Endodermal cell (in vitro differentiated cells): ENCODE results near the gene TRPM4. TPM values are rescaled to one million over a fixed set of nuclear protein-coding genes. Genes with fewer than 3 reads are reported as not detected.
A peak's percentile ranks its signal among the peaks of the same experiment; 100 is the strongest.

Experiments
- DNase-seq: peaks from one replicate; pipeline ENCODE4 v3.0.0-alpha.2; 2017
- H3K27ac ChIP-seq: 2 replicates; pipeline ENCODE4 v1.5.1; 2013; ENCODE audit warnings: mild to moderate bottlenecking, low read depth, low read length, moderate library complexity
- H3K27me3 ChIP-seq: 2 replicates; pipeline ENCODE4 v1.6.1; 2013; ENCODE audit warnings: mild to moderate bottlenecking, low read length, moderate library complexity; ENCODE audit not compliant: insufficient read depth, control insufficient read depth, poor library complexity, severe bottlenecking
- H3K36me3 ChIP-seq: 2 replicates; pipeline ENCODE4 v1.7.0; 2013; ENCODE audit warnings: mild to moderate bottlenecking, low read length, moderate library complexity; ENCODE audit not compliant: control insufficient read depth, insufficient read depth
- H3K4me1 ChIP-seq: one replicate; pipeline ENCODE4 v1.7.0; 2013; ENCODE audit warnings: low read length; ENCODE audit not compliant: control insufficient read depth, insufficient read depth
- H3K4me3 ChIP-seq: 2 replicates; pipeline ENCODE4 v1.5.1; 2013; ENCODE audit warnings: mild to moderate bottlenecking, low read length, moderate library complexity
- H3K9ac ChIP-seq: 2 replicates; pipeline ENCODE4 v1.6.1; 2013; ENCODE audit warnings: mild to moderate bottlenecking, low read length, moderate library complexity; ENCODE audit not compliant: poor library complexity, severe bottlenecking; ENCODE audit errors: extremely low read depth
- H3K9me3 ChIP-seq: 2 replicates; pipeline ENCODE4 v1.6.1; 2013; ENCODE audit warnings: mild to moderate bottlenecking, low read length, moderate library complexity; ENCODE audit not compliant: control insufficient read depth
- H3K27ac Mint-ChIP-seq: 2 replicates; pipeline ENCODE4 v1.8.0; 2020; ENCODE audit warnings: mixed read lengths
- H3K27me3 Mint-ChIP-seq: 2 replicates; pipeline ENCODE4 v1.8.0; 2021; ENCODE audit warnings: mild to moderate bottlenecking, mixed read lengths; ENCODE audit not compliant: insufficient read depth
- H3K36me3 Mint-ChIP-seq: 2 replicates; pipeline ENCODE4 v1.8.0; 2020; ENCODE audit warnings: low read depth, mixed read lengths
- H3K4me1 Mint-ChIP-seq: 2 replicates; pipeline ENCODE4 v1.8.0; 2020; ENCODE audit warnings: mixed read lengths
- H3K4me3 Mint-ChIP-seq: 2 replicates; pipeline ENCODE4 v1.8.0; 2020; ENCODE audit warnings: mild to moderate bottlenecking, moderate library complexity, mixed read lengths
- H3K9me3 Mint-ChIP-seq: 2 replicates; pipeline ENCODE4 v1.8.0; 2020; ENCODE audit warnings: mild to moderate bottlenecking, mixed read lengths
- CTCF ChIP-seq: fragments of 200-600 bp; sonication (generic); conservative IDR thresholded peaks from 2 replicates; pipeline ENCODE4 v1.5.0; 2021; ENCODE audit warnings: antibody characterized with exemption, mild to moderate bottlenecking
- WGBS, 2 experiments: methylation state at CpG; one replicate each; pipeline versions ENCODE4 v1.1.5 to v1.1.7; 2013; ENCODE audit warnings: missing lambda C conversion rate in 2 of 2, mixed read lengths in 1 of 2; ENCODE audit not compliant: insufficient coverage in 1 of 2, insufficient read length in 1 of 2; 5-methylcytosine and 5-hydroxymethylcytosine counted together
- total RNA-seq, 2 donors: library from RNA; stranded (reverse); fragmentation: NEBNext Ultra II Directional in 1 of 2; extraction: Animal tissue kit (Norgen Biotek cat#: 25700) in 1 of 2; gene quantifications; 2 replicates in 1 of 2; 3 replicates in 1 of 2; pipeline ENCODE4 v1.2.1, GENCODE V29; 2021

TRPM4 gene
- total RNA-seq, 2 donors from 2014 or later = 22.0 to 33.3 TPM

DNA sequence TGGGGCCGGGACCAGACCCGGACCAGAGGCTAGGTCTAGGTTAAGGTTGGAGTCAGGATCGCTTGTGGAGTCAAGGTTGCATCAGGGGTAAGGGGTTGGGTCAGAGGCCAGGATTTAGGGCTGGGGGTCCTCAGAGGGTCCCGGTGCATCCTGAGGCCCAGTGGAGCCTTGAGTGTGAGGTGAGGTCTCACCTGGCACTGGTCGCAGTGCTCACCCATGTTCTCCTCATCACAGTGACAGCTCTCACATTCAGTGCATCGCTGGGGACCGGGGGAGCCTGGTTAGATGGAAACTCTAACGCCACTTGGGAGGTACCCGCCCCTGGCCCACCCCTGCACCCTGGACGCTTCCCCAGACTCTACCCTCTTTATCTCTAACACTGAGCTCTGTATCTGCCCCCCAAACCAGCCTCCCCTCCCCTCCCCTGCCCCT, 5.5 kb upstream of the TRPM4 start:
- Histone ChIP-seq H3K4me3 (no peak overlapping the region), H3K27me3 (peaks cover 14% of the 10 kb centered on the region), H3K36me3 (no peaks in the 10 kb centered on the region), H3K9ac (no peak overlapping the region), H3K4me1 (peaks cover 6% of the 10 kb centered on the region), H3K27ac (no peak overlapping the region), H3K9me3 (no peaks in the 10 kb centered on the region)
- Mint-ChIP-seq H3K4me3 (peak overlapping the region; percentile 75), H3K36me3 (no peaks in the 10 kb centered on the region), H3K4me1 (peaks cover 10% of the 10 kb centered on the region), H3K9me3 (peaks cover 4% of the 10 kb centered on the region), H3K27me3 (peaks cover 58% of the 10 kb centered on the region), H3K27ac (no peak overlapping the region)
- 54 to 60% methylated on average over 7 to 10 of the region's 10 CpGs for WGBS, 2 experiments
- no peak for TF ChIP-seq CTCF
- no peak for DNase-seq

GRCh38 chr19:49153167-49153809, 4.3 kb upstream of the TRPM4 start:
- Histone ChIP-seq H3K36me3 (no peaks in the 10 kb centered on the region), H3K27ac (no peak overlapping the region), H3K4me3 (no peak overlapping the region), H3K9ac (no peak overlapping the region), H3K27me3 (peaks cover 14% of the 10 kb centered on the region), H3K4me1 (peaks cover 6% of the 10 kb centered on the region), H3K9me3 (no peaks in the 10 kb centered on the region)
- 91 to 97% methylated on average over 7 to 10 of the region's 10 CpGs for WGBS, 2 experiments
- Mint-ChIP-seq H3K9me3 (peaks cover 4% of the 10 kb centered on the region), H3K36me3 (peaks cover under 1% of the 10 kb centered on the region), H3K27me3 (peaks cover 64% of the 10 kb centered on the region), H3K27ac (no peak overlapping the region), H3K4me1 (peaks cover 12% of the 10 kb centered on the region), H3K4me3 (no peak overlapping the region)
- DNase-seq = no peak
- no peak for TF ChIP-seq CTCF

GRCh38 chr19:49154279-49154678, 3.3 kb upstream of the TRPM4 start:
- TF ChIP-seq CTCF = no peak
- Mint-ChIP-seq H3K4me1 (peaks cover 12% of the 10 kb centered on the region), H3K4me3 (no peak overlapping the region), H3K27me3 (peaks cover 68% of the 10 kb centered on the region), H3K36me3 (peaks cover 2% of the 10 kb centered on the region), H3K27ac (no peak overlapping the region), H3K9me3 (peaks cover 4% of the 10 kb centered on the region)
- Histone ChIP-seq H3K36me3 (no peaks in the 10 kb centered on the region), H3K4me1 (peaks cover 6% of the 10 kb centered on the region), H3K27me3 (peaks cover 14% of the 10 kb centered on the region), H3K9me3 (no peaks in the 10 kb centered on the region), H3K4me3 (no peak overlapping the region), H3K27ac (no peak overlapping the region), H3K9ac (no peak overlapping the region)
- DNase-seq = no peak
- 97 to 98% methylated on average over 5 to 6 of the region's 6 CpGs for WGBS, 2 experiments
